Right lobe of liver (tissue), 6 donors: ENCODE results near the gene TFE3. TPM values are rescaled to one million over a fixed set of nuclear protein-coding genes. Genes with fewer than 3 reads are reported as not detected.
A peak's percentile ranks its signal among the peaks of the same experiment; 100 is the strongest.

Source experiments
- ATAC-seq, 4 donors: fragments of 200-7000 bp; cut with Tn5 transposase; one replicate each; pipeline ENCODE4 v1.9.1; 2020; ENCODE audit warnings: mild to moderate bottlenecking in 4 of 4, moderate library complexity in 4 of 4
- DNase-seq, 3 donors: peaks; one replicate each; pipeline ENCODE4 v3.0.0-alpha.2; 2020
- H3K27ac ChIP-seq, 3 donors: fragments of 200-600 bp; one replicate each; pipeline ENCODE4 v1.8.0; 2022
- H3K27me3 ChIP-seq, 2 donors: fragments of 200-600 bp; one replicate each; pipeline ENCODE4 v1.8.0; 2022
- H3K36me3 ChIP-seq, 4 donors: fragments of 200-600 bp; sonication (generic) in 1 of 4; one replicate each; pipeline versions ENCODE4 v1.5.1 to v1.8.0; 2017 to 2022; ENCODE audit warnings: control low read depth in 1 of 4
- H3K4me1 ChIP-seq, 4 donors: fragments of 200-600 bp; sonication (generic) in 1 of 4; one replicate each; pipeline versions ENCODE4 v1.5.1 to v1.8.0; 2017 to 2022; ENCODE audit warnings: control low read depth in 1 of 4
- H3K4me3 ChIP-seq, 3 donors: fragments of 200-600 bp; one replicate each; pipeline ENCODE4 v1.8.0; 2022
- H3K9me3 ChIP-seq, 4 donors: fragments of 200-600 bp; sonication (generic) in 1 of 4; one replicate each; pipeline versions ENCODE4 v1.5.1 to v1.8.0; 2017 to 2022; ENCODE audit warnings: control low read depth in 1 of 4
- CTCF ChIP-seq, 4 donors: fragments of 200-600 bp in 3 of 4; fragments of 450-650 bp in 1 of 4; IDR thresholded peaks; one replicate each; pipeline versions ENCODE4 v1.5.1 to v1.8.0; 2016 to 2022; ENCODE audit warnings: antibody characterized with exemption in 4 of 4, mild to moderate bottlenecking in 2 of 4
- POLR2A ChIP-seq: fragments of 450-650 bp; IDR thresholded peaks from one replicate; pipeline ENCODE4 v1.6.1; 2017; ENCODE audit warnings: antibody characterized with exemption, mild to moderate bottlenecking
- WGBS: methylation state at CpG from one replicate; pipeline ENCODE4 v1.1.6; 2018; ENCODE audit warnings: low coverage, low lambda C conversion rate; ENCODE audit not compliant: insufficient coverage; ENCODE audit errors: missing lambda C conversion rate; 5-methylcytosine and 5-hydroxymethylcytosine counted together
- intact Hi-C, 2 donors: fragments of 100-400 bp; cut with DNase I; formaldehyde crosslinking; loops; one replicate each; pipeline versions ENCODE4 v1.11.2 to v1.14.1; 2022
- total RNA-seq, 6 experiments: library from RNA; depleted of rRNA in 2 of 6; stranded (reverse); fragments of >200 nt in 2 of 6; fragmentation: NEBNext Ultra II Directional in 3 of 6; extraction: Animal tissue kit (Norgen Biotek cat#: 25700) in 3 of 6; gene quantifications; one replicate each; pipeline versions ENCODE4 v1.1.0 to v1.2.4, GENCODE V29; 2016 to 2023
- donor health status: DM: no; HTN: yes; CAD: no.
- donor health status: DM: no; HTN: no; CAD: no.
- donor health status: DM: no; HTN: no; CAD: no.
- donor health status: DM: no; HTN: yes; CAD: no.
- donor health status: DM: no; HTN: yes; CAD: no.

TFE3 gene
- total RNA-seq, 6 experiments from 2014 or later, result 14.9 to 43.3 (median 23.3) TPM

DNA sequence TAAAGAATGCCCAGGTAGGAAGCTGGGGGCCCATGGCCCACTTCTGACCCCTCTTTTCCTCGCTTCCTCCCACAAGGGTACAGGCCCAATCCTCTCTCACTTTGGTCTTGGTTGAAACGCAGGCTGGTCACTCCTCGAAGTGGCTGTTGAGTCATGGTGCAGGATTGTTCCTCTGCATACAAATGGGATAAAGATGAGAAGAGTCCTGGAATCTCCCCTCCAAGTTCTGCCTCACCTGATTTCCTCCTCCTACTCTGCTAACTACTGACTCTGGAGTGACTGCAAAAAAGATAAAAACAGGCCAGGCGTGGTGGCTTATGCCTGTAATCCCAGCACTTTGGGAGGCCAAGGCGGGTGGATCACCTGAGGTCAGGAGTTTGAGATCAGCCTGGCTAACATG lies 34.8 kb upstream of the TFE3 start:
- TF ChIP-seq POLR2A (no peak), CTCF (IDR thresholded peaks at IDR 0.05) (no peak)
- intact Hi-C loops, result no loop called here
- ATAC-seq (no peak), DNase-seq (no peak)
- no peaks in the 10 kb centered on the region for H3K27me3 ChIP-seq
- WGBS, result 68% methylated on average over 3 of the region's 5 CpGs
- no peak overlapping the region for H3K27ac ChIP-seq
- H3K4me3 ChIP-seq, result no peak overlapping the region
- no peaks in the 10 kb centered on the region for H3K9me3 ChIP-seq
- no peaks in the 10 kb centered on the region for H3K4me1 ChIP-seq
- no peaks in the 10 kb centered on the region for H3K36me3 ChIP-seq

DNA sequence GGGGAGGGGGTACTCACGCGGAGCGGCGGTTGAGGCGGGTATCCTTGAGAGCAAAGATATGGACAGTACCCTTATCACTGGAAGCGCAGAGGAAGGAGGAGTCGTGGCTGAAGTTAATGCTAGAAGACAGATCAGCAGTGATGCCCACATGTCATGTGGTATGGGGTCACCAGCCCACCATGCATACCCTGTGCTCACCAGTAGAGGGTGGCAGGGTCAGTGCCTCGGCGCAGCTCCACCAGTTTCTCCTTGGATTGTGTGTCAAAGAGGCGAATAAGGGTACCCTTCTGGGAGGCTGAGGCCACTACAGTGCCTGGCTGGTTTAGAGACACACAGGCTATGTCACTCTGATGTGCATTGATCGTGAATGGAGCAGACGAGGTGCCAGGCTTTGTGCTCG lies 32.2 kb upstream of the TFE3 start:
- no peak for DNase-seq
- no peaks in the 10 kb centered on the region for H3K27me3 ChIP-seq
- TF ChIP-seq CTCF (IDR thresholded peaks at IDR 0.05) (no peak), POLR2A (no peak)
- no peak overlapping the region for H3K27ac ChIP-seq
- no peaks in the 10 kb centered on the region for H3K9me3 ChIP-seq
- no peak overlapping the region for H3K4me3 ChIP-seq
- H3K36me3 ChIP-seq, result no peaks in the 10 kb centered on the region
- no peak for ATAC-seq
- no peaks in the 10 kb centered on the region for H3K4me1 ChIP-seq
- intact Hi-C loops, result no loop called here
- 85% methylated on average over 12 of the region's 13 CpGs for WGBS

GRCh38 chrX:49073601-49074575 lies 30.7 kb upstream of the TFE3 start, which contains the start of gene PRAF2:
TSS of gene PRAF2 (minus strand) at chrX:49074002. CDS start at chrX:49073987, 15 bp downstream.
- WGBS, result 31% methylated on average over 29 of the region's 61 CpGs
- peak; percentile 92 to 96 (median 94) for ATAC-seq
- intact Hi-C loops, result no loop called here
- H3K4me3 ChIP-seq, result peak within 1 kb of the TSS; percentile 32 to 51 (median 44)
- H3K27me3 ChIP-seq, result no peaks in the 10 kb centered on the region
- no peaks in the 10 kb centered on the region for H3K4me1 ChIP-seq
- TF ChIP-seq CTCF (IDR thresholded peaks at IDR 0.05) (no peak), POLR2A (peak; percentile 55)
- DNase-seq, result peak; percentile 92 to 95 (median 94)
- peak within 1 kb of the TSS in 1 of 3 donors; percentile 24 for H3K27ac ChIP-seq
- H3K36me3 ChIP-seq, result no peaks in the 10 kb centered on the region
- H3K9me3 ChIP-seq, result no peaks in the 10 kb centered on the region

- TF ChIP-seq POLR2A (no peak), CTCF (IDR thresholded peaks at IDR 0.05) (no peak)
- ATAC-seq, result no peak
- WGBS, result 66% methylated on average over 7 of the region's 10 CpGs
- Histone ChIP-seq H3K27ac (no peak overlapping the region), H3K9me3 (no peaks in the 10 kb centered on the region), H3K36me3 (no peaks in the 10 kb centered on the region), H3K4me1 (no peaks in the 10 kb centered on the region), H3K4me3 (no peak overlapping the region), H3K27me3 (no peaks in the 10 kb centered on the region)
- intact Hi-C loops, result no loop called here
- no peak for DNase-seq
Observed at GRCh38 chrX:49072712-49073095, 29.5 kb upstream of the TFE3 start.
